ENCODE data around the gene POMGNT2.
"Not testable (repeated sequence)": the region's sequence is repeated elsewhere in the genome, so short reads cannot be mapped to it uniquely, and the experiment has no call there.

The POMGNT2 gene

DNA sequence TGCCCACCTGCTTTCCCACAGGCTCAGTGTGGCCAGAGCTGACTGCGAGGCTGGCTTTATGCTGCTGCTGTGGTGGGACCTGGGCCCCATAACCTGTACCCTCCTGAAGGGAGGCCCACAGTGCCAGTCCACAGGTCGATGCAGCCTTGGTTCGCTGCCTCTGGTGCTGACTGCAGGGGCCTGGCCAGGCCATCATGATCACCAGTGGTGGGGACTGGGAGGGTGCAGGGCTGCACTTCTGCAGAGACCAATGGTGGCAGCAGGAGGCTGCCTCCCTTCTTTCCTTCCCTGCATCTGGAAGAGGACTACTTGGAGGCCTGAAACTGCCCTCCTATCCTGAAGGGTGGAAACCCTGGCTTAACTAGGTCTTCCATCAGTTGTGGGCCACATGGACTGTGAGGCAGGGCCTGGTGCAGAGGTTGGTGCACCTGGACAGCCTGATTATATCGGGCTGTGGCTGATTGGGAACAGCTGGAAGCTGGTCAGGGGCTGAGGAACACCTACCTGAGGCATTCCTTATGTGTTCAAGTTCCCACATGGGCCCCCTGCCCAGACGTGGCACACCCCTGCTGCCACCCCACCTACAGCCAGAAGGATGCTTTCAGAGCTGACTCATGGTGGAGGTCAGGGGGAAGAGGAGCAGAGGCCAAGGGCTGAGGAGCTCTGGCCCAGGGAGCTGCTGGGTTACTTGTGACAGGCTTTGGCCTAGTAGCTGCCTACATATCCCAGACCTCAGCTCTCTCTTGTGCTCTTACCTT lies 29.8 kb downstream of the POMGNT2 start:
- DNase-seq (ENCODE audit: low read depth), result no peak

DNA sequence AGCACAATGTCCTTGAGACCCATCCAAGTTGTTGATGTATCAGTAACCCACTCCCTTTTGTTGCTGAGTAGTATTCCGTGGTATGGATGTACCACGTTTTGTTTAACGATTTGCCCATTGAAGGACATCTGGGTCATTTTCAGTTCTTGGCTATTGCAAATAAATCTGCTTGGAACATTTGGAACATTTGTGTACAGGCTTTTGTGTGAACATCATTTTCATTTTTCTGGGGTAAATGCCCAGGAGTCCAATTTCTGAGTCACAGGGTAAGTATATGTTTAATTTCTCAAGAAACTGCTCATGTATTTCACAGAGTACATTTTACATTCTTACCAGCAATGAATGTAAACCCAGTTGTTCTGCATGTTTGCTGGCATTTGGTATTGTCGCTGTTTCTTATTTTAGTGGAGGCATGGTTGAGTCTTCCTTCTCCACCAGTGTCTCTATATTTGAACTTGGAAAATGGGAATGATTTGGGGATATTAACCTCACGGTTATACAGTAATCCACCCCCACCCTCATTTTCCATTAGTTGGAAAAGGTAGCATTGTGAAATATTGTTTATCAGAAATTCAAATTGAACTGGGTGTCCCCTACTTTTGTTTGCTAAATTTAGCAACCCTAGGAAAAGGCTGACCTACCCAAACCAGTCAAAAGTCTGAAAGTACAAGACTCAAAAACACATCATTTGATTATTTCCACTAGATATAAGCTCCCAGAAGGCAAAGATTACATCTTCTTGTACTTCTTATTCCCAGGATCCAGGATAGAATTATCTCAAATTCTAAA lies 30.8 kb downstream of the POMGNT2 start:
- DNase-seq (ENCODE audit: low read depth), result no peak

DNA sequence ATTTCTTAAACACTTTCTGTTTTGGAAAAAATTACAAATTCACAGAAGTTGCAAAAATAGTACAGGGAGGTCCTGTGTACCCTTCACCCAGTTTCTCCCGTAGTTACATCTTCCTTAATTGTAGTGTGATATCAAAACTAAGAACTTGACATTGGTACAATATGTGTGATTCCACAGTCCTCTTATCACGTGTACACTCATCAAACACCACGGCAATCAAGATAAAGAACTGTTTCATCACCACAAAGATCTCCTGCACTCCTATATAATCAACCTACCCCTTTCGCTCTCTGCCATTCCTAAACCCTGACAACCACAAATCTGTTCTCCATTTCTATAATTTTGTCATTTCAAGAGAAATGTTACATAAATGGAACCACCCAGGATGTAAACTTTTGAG lies 31.4 kb downstream of the POMGNT2 start:
- no peak for DNase-seq (ENCODE audit: low read depth)

GRCh38 chr3:43073836-43074220 lies 32.1 kb downstream of the POMGNT2 start:
- DNase-seq (ENCODE audit: low read depth), result no peak

- DNase-seq (ENCODE audit: low read depth), result no peak
Measured at GRCh38 chr3:43073116-43073835, 32.6 kb downstream of the POMGNT2 start.

DNA sequence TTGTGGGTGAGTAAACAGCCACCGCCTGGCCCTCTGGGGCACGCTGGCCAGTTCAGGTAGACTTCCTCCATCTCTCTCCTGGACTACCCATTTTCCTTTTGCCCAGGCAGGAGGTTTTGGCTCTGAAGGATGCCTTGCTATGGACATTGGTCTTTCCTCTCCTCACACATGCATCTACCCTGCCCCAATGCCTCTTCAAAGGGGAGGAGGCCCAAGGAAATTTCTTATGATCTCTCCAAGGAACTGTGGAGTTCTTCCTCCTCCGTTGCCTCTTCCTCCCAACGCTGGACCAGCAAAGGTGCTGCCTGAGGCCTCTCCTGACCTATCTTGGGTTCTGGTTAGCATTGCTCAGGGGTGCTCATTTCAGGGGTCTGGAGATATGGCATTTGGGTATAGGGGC lies 33.5 kb downstream of the POMGNT2 start:
- DNase-seq (ENCODE audit: low read depth), result no peak

- DNase-seq (ENCODE audit: low read depth), result no peak
Measured at GRCh38 chr3:43071313-43071893, 34.5 kb downstream of the POMGNT2 start.

GRCh38 chr3:43070670-43071069 lies 35.2 kb downstream of the POMGNT2 start:
- not testable (repeated sequence) for DNase-seq (ENCODE audit: low read depth)

DNA sequence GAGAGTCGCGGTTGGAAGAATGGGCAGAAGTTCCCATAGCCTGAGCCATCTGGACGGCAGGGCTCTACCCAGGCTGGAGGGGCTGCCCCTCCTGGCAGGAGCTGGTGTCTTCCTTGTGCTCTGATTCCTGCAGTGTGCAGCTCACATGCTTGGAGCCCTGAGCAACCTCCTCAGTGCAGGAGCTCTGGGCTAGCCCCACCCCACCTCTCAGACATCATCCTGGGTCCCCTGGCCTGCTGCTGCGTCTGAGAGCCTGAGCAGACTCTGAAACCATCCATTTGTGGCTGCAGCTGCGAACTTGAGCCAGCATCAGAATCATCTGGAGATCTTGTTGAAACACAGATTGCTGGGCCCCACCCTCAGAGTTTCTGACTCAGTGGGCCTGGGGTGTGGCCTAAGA lies 42.8 kb downstream of the POMGNT2 start:
- no peak for DNase-seq (ENCODE audit: low read depth)

DNA sequence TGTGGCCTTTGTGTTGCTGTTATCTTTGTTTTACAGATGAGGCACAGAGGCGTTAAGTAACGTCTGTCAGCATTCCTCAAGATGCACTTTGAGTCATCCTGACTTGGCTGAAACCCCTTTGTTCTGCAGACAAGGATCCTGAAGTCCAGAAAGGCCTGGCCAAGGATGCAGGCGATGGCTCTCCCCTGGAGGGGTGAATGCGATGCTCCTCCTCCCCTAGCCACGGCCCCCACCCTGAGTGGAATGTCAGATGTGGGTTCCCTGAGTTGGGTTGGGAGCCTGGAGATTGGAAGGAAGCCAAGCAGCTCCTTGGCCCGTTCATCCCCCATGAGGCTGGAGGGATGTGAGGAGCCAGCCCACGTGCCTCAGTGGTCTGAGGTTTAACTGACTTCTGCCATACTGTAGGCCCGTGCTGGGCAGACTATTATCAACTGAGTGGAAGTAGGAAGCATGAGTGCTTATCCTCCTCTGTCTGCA lies 43.3 kb downstream of the POMGNT2 start:
- DNase-seq (ENCODE audit: low read depth), result peak; percentile 51

- no peak for DNase-seq (ENCODE audit: low read depth)
Measured at GRCh38 chr3:43062040-43062563, 43.8 kb downstream of the POMGNT2 start.

- no peak for DNase-seq (ENCODE audit: low read depth)
Measured at GRCh38 chr3:43061101-43061895, 44.6 kb downstream of the POMGNT2 start.

DNA sequence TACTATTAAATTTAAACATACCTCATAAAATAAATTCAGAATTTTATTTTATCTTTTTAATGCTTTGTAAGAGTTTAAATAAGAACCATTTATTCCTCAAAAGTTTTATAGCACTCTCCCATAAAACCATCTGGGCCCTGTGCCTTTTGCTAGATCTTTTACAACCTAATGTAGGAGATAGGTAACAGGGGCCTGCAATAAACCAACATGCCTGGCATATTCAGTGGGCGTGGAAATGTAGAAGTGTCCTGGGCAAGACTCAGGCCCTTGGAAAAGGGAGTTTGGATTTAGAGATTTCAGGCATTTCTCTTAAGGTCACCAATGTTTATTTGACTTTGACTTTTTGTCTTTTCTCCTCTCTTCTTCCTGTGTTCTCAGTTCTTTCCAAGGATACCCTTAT lies 46.4 kb downstream of the POMGNT2 start:
- DNase-seq (ENCODE audit: low read depth), result no peak

GRCh38 chr3:43055806-43056770 lies 49.8 kb downstream of the POMGNT2 start:
- no peak for DNase-seq (ENCODE audit: low read depth)

- DNase-seq (ENCODE audit: low read depth), result no peak
Measured at GRCh38 chr3:43055393-43055792, 50.5 kb downstream of the POMGNT2 start.

DNA sequence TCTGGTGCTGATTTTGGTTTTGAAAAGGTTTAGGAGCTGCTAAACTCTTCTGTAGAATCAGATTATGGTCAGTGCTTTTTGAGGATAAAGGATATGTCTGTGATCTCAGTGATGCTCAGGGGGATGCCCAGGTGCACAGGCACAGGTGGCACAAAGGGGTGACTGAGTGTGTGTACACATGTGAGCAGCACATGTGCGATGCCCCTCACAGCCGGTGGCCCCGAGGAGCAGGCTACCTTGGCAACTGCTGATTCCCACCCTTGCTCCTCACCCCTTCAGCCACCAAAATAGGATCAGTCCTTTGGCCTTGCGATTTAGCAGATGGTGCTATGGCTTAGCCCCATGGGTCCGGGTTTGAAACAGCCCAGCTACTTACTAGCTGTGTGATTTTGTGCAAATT lies 51.1 kb downstream of the POMGNT2 start:
- DNase-seq (ENCODE audit: low read depth), result no peak

- no peak for DNase-seq (ENCODE audit: low read depth)
Measured at GRCh38 chr3:43053291-43053690, 52.6 kb downstream of the POMGNT2 start.

DNA sequence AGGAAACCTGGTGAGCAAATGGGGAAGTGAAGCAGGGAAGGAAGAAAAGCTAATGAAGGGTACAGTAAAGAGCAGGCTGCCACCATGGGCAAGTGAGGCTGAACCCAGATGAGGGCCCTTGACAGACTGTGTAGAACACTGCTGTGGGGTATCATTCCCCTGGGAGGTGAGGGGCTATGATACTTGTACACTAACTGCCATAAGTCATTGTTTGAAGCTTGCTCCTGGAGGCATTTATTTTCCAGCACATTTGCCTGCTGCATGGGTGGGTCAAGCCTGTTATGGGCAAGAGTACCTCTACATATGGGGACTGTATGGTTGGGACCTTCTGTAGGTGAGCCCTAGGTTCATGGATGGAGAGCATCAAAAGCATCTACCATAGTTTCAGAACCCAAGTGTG lies 57.4 kb downstream of the POMGNT2 start:
- no peak for DNase-seq (ENCODE audit: low read depth)

DNA sequence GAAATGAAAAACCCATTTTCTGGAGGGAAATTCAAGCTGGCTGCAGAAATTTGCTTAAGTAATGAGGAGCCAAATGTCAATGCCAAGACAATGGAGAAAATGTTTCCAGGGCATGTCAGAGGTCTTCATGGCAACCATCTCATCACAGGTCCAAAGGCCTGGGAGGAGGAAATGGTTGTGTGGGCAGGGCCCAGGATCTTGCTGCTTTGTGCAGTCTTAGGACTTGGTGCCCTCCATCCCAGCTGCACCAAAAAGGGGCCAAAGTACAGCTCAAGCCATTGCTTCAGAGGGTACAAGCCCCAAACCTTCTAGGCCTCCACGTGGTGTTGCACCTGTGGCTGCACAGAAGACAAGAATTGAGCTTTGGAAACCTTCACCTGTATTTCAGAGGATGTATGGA lies 59.3 kb downstream of the POMGNT2 start:
- no peak for DNase-seq (ENCODE audit: low read depth)

- not testable (repeated sequence) for DNase-seq (ENCODE audit: low read depth)
Measured at GRCh38 chr3:43045079-43045478, 60.8 kb downstream of the POMGNT2 start.
